GM19463 (cell line): ENCODE results near the gene XYLT1.
A peak's percentile ranks its signal among the peaks of the same experiment; 100 is the strongest.

ENCODE experiments used
- ATAC-seq: cut with Tn5 transposase; IDR thresholded peaks from one replicate; pipeline ENCODE4 v1.9.1; 2021; ENCODE audit warnings: mild to moderate bottlenecking, moderate library complexity; ENCODE audit not compliant: unreplicated experiment

XYLT1 gene

DNA sequence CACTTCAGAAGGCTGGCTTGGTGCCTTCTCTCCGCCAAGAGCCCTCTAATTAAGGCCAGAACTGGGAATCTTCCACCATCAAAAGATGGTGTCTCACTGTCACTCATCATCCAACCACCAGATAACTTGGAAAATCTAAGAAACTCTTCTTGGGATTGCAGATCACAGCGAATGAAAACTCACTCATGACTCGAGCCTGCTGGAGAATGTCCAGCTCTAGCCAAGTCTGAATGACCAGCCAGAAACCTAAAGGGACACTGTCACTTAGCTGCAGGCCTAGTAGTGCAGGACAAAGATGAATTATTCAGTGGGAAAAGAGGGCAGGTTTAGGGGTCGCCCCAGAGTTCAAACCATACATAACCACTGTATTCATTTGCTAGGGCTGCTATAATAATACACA lies 107.8 kb downstream of the XYLT1 start:
- no peak for ATAC-seq

- ATAC-seq = no peak
Observed at GRCh38 chr16:17362183-17362582, 108.6 kb downstream of the XYLT1 start.

DNA sequence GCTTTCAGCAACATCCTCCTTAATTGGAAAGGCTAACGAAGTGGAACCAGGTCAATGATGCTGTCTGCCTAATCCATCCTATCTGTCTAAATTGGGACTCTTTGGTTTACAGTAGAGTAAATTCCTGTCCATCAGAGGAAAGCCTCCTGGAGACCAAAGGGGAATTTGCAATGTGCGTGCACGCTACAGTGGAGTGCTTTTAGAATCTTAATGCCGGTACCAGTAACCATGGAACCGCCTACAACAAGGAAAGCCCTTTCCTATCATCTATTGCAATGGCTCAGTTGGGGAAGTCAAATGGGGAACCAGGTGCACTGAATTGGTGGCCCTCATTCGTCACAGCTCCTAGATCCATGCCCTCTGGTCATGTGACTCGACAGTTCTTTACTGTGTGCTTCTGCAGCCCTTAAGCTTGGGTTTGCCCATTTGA lies 110.1 kb downstream of the XYLT1 start:
- ATAC-seq = no peak

DNA sequence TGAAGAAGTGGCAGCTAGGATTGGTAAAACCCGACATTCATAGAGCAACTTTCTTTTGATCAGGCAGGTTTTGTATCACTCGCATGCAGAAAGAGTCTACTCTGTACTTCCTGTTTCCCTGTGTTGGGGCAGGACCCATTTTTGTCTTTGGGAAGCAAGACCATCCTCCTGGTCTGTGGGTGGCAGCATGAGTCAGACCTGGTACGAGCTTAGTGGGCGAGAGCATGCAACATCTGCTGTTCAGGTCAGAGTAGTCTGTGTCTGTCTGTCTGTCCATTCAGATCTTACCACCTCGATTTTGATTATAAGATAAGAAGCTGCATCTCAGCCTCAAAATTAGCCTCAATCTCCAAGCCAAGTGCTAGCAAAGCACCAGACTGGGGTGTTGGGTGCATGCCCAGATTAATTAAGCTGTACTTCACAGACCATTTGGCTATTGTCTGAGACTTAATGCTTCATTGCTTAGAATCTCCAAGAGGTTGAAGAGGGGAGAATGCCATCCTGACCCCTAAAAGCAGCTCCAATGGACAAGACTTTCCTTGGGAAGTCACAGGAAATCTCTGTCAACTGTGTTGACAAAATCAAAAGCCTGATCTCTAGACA lies 110.9 kb downstream of the XYLT1 start:
- ATAC-seq = peak; percentile 50

DNA sequence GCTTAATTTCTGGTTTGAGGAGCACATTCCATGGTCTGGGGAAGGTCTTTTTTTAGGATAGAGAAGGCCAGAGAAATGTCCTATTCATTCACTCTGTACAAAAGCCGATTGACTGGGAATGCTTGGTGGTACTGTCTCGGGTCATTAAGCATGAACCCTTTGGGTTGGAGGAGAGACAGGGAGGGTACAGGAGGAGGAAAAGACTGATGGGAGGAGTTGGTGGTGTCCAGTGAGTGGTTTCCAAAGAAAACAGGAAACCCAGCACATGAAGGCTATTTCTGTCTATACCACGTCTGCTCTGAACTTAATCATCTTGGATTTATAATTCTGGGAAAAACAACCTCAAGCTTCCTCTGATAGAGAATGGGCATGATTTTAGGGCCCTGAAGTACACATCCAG lies 111.9 kb downstream of the XYLT1 start:
- no peak for ATAC-seq

DNA sequence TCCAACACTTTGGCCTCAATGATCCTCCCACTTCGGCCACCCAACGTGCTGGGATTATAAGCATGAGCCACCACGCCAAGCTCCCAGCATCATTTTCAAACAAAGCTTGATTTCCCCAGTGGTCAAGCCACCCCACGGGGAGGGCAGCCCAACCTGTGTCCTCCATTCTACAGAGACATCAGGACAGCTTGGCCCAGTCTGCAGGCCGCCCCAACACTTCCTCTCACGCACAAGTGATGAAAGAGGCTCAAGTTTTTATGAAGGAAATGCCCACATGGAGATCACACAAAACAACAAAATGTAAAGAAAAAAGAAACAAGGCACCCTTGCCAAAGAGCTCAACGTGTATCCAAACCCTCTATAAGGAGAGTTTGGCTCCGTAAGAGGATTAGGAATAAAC lies 112.4 kb downstream of the XYLT1 start:
- no peak for ATAC-seq

GRCh38 chr16:17357307-17358062 lies 113.3 kb downstream of the XYLT1 start:
- ATAC-seq = no peak

- ATAC-seq = no peak
Observed at GRCh38 chr16:17356243-17356933, 114.4 kb downstream of the XYLT1 start.

DNA sequence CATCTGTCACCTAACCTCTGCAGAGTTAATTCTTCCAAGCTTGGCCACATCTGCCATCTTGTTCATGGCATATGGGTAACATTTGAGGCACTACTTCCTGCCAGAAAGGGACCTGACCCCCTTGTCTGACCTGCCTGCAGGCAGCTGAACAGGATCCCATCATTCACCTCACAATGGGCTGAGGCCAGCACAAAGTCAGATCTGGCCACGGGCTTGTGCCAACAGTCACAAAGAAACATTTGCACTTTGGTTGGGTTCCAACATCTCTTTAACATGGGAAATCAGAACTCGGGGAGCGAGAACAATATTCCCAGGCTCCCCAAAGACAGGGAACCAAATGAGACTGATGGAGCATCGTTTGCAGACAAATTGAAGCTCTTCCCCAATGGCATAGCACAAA lies 116.1 kb downstream of the XYLT1 start:
- no peak for ATAC-seq

- ATAC-seq = no peak
Observed at GRCh38 chr16:17354141-17354601, 116.6 kb downstream of the XYLT1 start.

GRCh38 chr16:17353561-17353960 lies 117.2 kb downstream of the XYLT1 start:
- no peak for ATAC-seq

GRCh38 chr16:17351441-17352035 lies 119.2 kb downstream of the XYLT1 start:
- ATAC-seq = no peak

GRCh38 chr16:17350207-17350606 lies 120.6 kb downstream of the XYLT1 start:
- ATAC-seq = no peak

DNA sequence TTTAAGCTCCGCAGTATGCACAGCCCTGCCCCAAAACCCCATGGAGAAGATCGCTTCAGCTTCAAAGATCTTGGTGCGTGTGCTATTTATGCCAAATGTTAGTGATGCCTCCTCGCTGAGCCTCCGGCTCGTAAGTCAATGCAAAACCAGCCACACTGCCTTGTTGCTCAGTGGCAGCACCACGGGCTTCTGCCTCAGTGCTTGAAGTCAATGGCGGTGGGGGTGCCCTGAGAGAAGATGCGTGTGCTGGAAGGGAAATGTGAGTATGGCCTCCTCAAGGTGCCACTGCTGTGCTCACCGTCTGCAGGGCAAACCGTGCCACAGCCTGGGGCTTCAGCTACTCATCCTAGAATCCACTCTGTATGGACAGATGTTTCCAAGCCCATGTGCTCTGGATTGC lies 121.9 kb downstream of the XYLT1 start:
- ATAC-seq = no peak

GRCh38 chr16:17348042-17348783 lies 122.5 kb downstream of the XYLT1 start:
- no peak for ATAC-seq

GRCh38 chr16:17347624-17348023 lies 123.1 kb downstream of the XYLT1 start:
- no peak for ATAC-seq

DNA sequence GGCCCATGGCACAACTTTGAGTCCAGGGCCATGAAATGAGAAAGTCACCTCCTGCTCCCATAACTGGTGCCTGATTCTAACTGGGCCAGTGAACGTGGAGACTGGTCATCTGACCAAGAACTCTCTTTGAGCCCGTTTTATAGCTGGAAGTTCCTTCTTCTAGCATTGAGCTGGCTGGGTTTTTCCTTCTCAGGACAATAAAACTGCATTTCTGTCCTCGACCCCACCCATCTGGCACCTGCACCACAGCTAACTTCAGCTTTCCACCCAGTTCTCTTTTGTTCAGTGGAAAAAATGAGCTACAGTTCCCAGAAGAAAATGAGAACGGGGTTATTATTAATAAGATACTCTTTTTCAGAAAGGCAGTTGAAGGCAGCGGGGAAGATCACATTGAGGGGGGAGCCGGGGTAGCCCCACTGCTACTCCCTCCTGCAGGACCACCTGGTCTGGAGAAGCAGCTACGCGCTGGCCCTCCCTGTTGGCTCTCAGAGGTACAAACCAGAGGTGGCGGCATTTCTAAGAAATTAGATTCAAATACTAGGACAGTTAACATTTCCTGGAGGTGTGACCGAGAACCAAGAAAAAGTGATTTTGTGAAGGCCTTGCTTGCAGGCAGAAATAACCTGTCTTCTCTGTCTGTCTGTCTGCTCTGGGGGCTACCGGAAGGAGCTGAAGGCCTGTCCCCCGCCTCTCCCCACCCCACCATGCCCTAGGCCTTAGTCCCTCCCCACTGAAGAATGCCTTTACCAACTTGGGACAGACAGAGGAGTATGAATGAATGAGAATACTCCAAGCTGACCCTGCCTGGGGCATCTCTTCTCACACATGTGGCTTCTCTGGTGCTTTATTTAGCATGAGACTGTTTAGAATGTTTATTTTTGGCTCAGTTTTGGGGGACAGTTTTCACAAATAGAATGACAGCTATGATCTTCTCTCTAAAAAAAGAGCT lies 123.9 kb downstream of the XYLT1 start:
- ATAC-seq = no peak

GRCh38 chr16:17345043-17345442 lies 125.7 kb downstream of the XYLT1 start:
- no peak for ATAC-seq

DNA sequence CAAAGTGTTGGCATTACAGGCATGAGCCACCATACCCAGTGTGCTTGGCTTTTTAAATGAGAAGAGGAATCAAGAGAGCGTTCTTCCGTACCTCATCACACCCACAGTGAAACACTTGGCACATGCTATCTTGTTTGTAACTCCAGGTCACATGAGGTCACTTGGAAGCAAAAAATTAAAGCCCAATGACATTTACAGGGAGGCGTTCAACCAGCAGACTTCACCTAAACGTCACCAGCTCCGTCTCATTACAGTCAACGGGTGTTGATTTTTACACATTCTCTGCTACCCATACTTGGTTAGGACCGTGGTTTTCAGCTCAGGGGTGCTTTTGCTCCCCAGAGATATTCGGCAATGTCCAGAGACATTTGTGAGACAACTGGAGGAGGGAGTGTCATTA lies 127.0 kb downstream of the XYLT1 start:
- no peak for ATAC-seq

GRCh38 chr16:17343028-17343427 lies 127.7 kb downstream of the XYLT1 start:
- no peak for ATAC-seq
